Caco-2 (cell line): ENCODE data around the gene RAB20. TPM values are rescaled to one million over a fixed set of nuclear protein-coding genes. Genes with fewer than 3 reads are reported as not detected.

Source experiments
- BruUV-seq: library from RNA; stranded (reverse); fragments of 400-500 nt; replicated peaks from 2 replicates; lab custom pipeline; 2021; lab: Mats Ljungman, UMichigan
- CTCF ChIA-PET: fragments of 300-600 bp; sonication (Branson Sonifier 250); formaldehyde crosslinking; loops from one replicate; lab custom pipeline; 2022; ENCODE audit warnings: antibody characterized with exemption; lab: Charles Lee
- POLR2A ChIA-PET: fragments of 300-600 bp; sonication (Branson Sonifier 250); formaldehyde crosslinking; loops from one replicate; lab custom pipeline; 2022; ENCODE audit warnings: antibody characterized with exemption; lab: Charles Lee
- DNase-seq, 2 experiments: peaks; one replicate each; pipeline versions ENCODE4 v3.0.0 to v3.0.0-alpha.2; 2020 to 2022
- H3K27me3 ChIP-seq: replicated peaks from 2 replicates; pipeline ENCODE4 v1.6.0; 2011; ENCODE audit warnings: low read length; ENCODE audit not compliant: control insufficient read depth, insufficient read depth
- H3K36me3 ChIP-seq: 2 replicates; pipeline ENCODE4 v1.5.1; 2011; ENCODE audit warnings: low read length; ENCODE audit not compliant: control insufficient read depth, insufficient read depth
- H3K4me1 ChIP-seq: fragments of 250-450 bp; sonication (Bioruptor Pico); 2 replicates; pipeline ENCODE4 v1.5.1; 2020; ENCODE audit warnings: mild to moderate bottlenecking
- H3K4me3 ChIP-seq: 2 replicates; pipeline ENCODE4 v1.5.1; 2011; ENCODE audit warnings: low read depth, mild to moderate bottlenecking, control low read depth, low read length
- H3K9me3 ChIP-seq: fragments of 250-450 bp; sonication (Bioruptor Pico); 2 replicates; pipeline ENCODE4 v1.5.1; 2020; ENCODE audit warnings: mild to moderate bottlenecking, moderate library complexity
- H3K27ac Mint-ChIP-seq: one replicate; pipeline ENCODE4 v1.8.0; 2022; ENCODE audit warnings: mixed read lengths; ENCODE audit not compliant: unreplicated experiment
- H3K27me3 Mint-ChIP-seq: one replicate; pipeline ENCODE4 v1.8.0; 2022; ENCODE audit warnings: mixed read lengths; ENCODE audit not compliant: insufficient read depth, unreplicated experiment
- H3K36me3 Mint-ChIP-seq: one replicate; pipeline ENCODE4 v1.8.0; 2022; ENCODE audit warnings: mild to moderate bottlenecking, mixed read lengths; ENCODE audit not compliant: insufficient read depth, unreplicated experiment
- H3K4me1 Mint-ChIP-seq: one replicate; pipeline ENCODE4 v1.8.0; 2022; ENCODE audit warnings: low read depth, mixed read lengths; ENCODE audit not compliant: unreplicated experiment
- H3K4me3 Mint-ChIP-seq: one replicate; pipeline ENCODE4 v1.8.0; 2022; ENCODE audit warnings: mild to moderate bottlenecking, moderate library complexity, mixed read lengths; ENCODE audit not compliant: unreplicated experiment
- H3K9me3 Mint-ChIP-seq: one replicate; pipeline ENCODE4 v1.8.0; 2022; ENCODE audit warnings: mixed read lengths; ENCODE audit not compliant: unreplicated experiment
- intact Hi-C: fragments of 100-400 bp; cut with micrococcal nuclease; formaldehyde crosslinking; loops from one replicate; pipeline ENCODE4 v1.10.0; 2022; ENCODE audit not compliant: unreplicated experiment
- total RNA-seq: library from RNA; stranded (reverse); gene quantifications from 2 replicates; pipeline ENCODE4 v1.2.3, GENCODE V29; 2022
- TF ChIP-seq, protein P1 (sequence below), 2 experiments: fragments of 200-600 bp in 1 of 2; IDR thresholded peaks; 1 replicate in 1 of 2; 2 replicates in 1 of 2; pipeline versions ENCODE4 v1.5.1 to v1.8.0; 2011 to 2022; ENCODE audit warnings: antibody characterized with exemption in 1 of 2, control low read depth in 1 of 2, inconsistent platforms in 1 of 2, low read depth in 1 of 2, low read length in 1 of 2, mild to moderate bottlenecking in 1 of 2, moderate library complexity in 1 of 2; ENCODE audit not compliant: insufficient read depth in 1 of 2, severe bottlenecking in 1 of 2, unreplicated experiment in 1 of 2

RAB20 gene
- total RNA-seq, 1 experiment from 2014 or later, result 37.9 TPM

DNA sequence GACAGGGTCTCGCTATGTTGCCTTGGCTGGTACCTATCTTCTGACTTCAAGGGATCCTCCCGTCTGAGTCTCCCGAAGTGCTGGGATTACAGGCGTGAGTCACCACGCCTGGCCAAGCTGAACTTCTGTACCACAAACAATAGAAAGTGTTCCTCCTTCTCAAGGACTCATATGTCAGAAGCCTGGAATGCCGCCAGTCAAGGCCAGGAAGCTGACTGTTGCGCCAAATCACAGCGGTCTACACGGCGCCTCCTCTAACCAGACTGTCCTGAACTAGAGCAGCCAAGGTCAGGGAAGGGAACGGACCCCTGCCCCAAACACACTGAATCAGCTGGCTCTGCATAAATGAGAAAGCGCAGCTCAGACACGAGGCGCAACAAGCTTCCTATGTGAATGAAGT lies 14.6 kb downstream of the RAB20 start:
- H3K9me3 Mint-ChIP-seq, result no peaks in the 10 kb centered on the region
- H3K36me3 Mint-ChIP-seq, result peaks cover 73% of the 10 kb centered on the region
- H3K4me3 Mint-ChIP-seq, result no peak overlapping the region
- TF ChIP-seq, protein P1, sequence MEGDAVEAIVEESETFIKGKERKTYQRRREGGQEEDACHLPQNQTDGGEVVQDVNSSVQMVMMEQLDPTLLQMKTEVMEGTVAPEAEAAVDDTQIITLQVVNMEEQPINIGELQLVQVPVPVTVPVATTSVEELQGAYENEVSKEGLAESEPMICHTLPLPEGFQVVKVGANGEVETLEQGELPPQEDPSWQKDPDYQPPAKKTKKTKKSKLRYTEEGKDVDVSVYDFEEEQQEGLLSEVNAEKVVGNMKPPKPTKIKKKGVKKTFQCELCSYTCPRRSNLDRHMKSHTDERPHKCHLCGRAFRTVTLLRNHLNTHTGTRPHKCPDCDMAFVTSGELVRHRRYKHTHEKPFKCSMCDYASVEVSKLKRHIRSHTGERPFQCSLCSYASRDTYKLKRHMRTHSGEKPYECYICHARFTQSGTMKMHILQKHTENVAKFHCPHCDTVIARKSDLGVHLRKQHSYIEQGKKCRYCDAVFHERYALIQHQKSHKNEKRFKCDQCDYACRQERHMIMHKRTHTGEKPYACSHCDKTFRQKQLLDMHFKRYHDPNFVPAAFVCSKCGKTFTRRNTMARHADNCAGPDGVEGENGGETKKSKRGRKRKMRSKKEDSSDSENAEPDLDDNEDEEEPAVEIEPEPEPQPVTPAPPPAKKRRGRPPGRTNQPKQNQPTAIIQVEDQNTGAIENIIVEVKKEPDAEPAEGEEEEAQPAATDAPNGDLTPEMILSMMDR (IDR thresholded peaks at IDR 0.05; ENCODE audit: insufficient read depth in 1 of 2, low read depth in 1 of 2, low read length in 1 of 2, severe bottlenecking in 1 of 2, unreplicated experiment in 1 of 2), result no peak
- Histone ChIP-seq H3K4me1 (peaks cover 4% of the 10 kb centered on the region), H3K4me3 (no peak overlapping the region), H3K27me3 (no peaks in the 10 kb centered on the region), H3K9me3 (peaks cover 7% of the 10 kb centered on the region; the same call in 1 of the 2 replicates), H3K36me3 (peaks cover 10% of the 10 kb centered on the region)
- ChIA-PET CTCF (no interaction called here), POLR2A (no interaction called here)
- no TSS peak for BruUV-seq
- DNase-seq, result peak in 1 of 2 experiments; percentile 51
- no peaks in the 10 kb centered on the region for H3K27me3 Mint-ChIP-seq
- intact Hi-C loops, result no loop called here
- no peak overlapping the region for H3K27ac Mint-ChIP-seq
- peaks cover 26% of the 10 kb centered on the region for H3K4me1 Mint-ChIP-seq

DNA sequence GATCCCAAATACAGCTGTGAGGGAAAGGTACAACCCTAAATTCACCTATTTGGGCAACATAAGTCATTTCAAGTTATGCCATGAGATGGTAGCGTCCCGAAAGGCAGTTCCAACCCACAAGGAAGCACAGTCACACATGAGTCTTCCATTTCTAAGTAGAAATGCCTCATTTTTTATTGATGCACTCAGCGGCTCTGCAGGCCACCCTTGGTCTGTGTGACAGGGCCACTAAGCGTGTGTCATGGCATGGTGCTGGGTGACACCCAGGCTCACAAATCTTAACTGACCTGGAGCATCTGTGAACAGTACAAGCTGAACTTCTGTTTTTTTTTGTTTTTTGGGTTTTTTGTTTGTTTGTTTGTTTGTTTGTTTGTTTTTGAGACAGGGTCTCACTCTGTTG lies 15.1 kb downstream of the RAB20 start:
- H3K4me3 Mint-ChIP-seq, result no peak overlapping the region
- no TSS peak for BruUV-seq
- H3K36me3 ChIP-seq, result peaks cover 10% of the 10 kb centered on the region
- ChIA-PET CTCF (interaction anchor here (0.7 kb wide), 1 partner anchor 137 kb away, joined by 4 read pairs; no protein-coding TSS in a partner anchor), POLR2A (no interaction called here)
- peaks cover 73% of the 10 kb centered on the region for H3K36me3 Mint-ChIP-seq
- no peak overlapping the region for H3K4me3 ChIP-seq
- H3K27ac Mint-ChIP-seq, result no peak overlapping the region
- peaks cover 7% of the 10 kb centered on the region; the same call in 1 of the 2 replicates for H3K9me3 ChIP-seq
- no peak for DNase-seq
- no peaks in the 10 kb centered on the region for H3K27me3 ChIP-seq
- intact Hi-C loops, result no loop called here
- H3K27me3 Mint-ChIP-seq, result no peaks in the 10 kb centered on the region
- peaks cover 27% of the 10 kb centered on the region for H3K4me1 Mint-ChIP-seq
- H3K9me3 Mint-ChIP-seq, result no peaks in the 10 kb centered on the region
- TF ChIP-seq, protein P1 (IDR thresholded peaks at IDR 0.05; ENCODE audit: insufficient read depth in 1 of 2, low read depth in 1 of 2, low read length in 1 of 2, severe bottlenecking in 1 of 2, unreplicated experiment in 1 of 2), result no peak
- peaks cover 10% of the 10 kb centered on the region for H3K4me1 ChIP-seq

DNA sequence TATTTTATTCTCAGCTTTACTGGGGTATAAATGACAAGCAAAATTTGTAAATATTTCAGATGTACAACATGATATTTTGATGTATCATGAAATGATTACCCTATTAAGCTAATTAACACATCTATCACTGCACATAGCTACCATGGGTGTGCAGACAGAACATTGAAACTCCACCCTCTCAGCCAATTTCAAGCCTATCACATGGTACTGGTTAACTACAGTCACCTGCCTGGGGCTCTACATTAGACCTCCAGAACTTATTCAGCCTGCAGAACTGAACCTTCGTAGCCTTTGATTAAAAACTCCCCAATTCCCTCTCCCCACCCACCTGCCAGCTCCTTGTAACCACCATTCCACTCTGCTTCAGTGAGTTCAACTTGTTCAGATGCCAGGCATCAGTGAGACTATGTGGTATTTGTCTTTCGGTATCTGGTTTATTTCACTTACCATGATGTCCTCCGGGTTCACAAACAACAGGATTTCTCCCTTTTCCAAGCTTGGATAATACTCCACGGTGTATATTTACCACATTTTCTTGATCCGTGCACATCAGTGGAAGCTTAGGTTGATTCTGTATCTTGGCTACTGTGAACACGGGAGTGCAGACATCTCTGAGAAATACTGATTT lies 19.2 kb downstream of the RAB20 start:
- no peaks in the 10 kb centered on the region for H3K9me3 Mint-ChIP-seq
- Histone ChIP-seq H3K36me3 (peaks cover 5% of the 10 kb centered on the region), H3K4me3 (no peak overlapping the region), H3K9me3 (peaks cover 7% of the 10 kb centered on the region; the same call in 1 of the 2 replicates), H3K4me1 (peaks cover 17% of the 10 kb centered on the region), H3K27me3 (no peaks in the 10 kb centered on the region)
- DNase-seq, result no peak
- H3K4me1 Mint-ChIP-seq, result peaks cover 29% of the 10 kb centered on the region
- TF ChIP-seq, protein P1 (IDR thresholded peaks at IDR 0.05; ENCODE audit: insufficient read depth in 1 of 2, low read depth in 1 of 2, low read length in 1 of 2, severe bottlenecking in 1 of 2, unreplicated experiment in 1 of 2), result no peak
- no peaks in the 10 kb centered on the region for H3K27me3 Mint-ChIP-seq
- peaks cover 75% of the 10 kb centered on the region for H3K36me3 Mint-ChIP-seq
- intact Hi-C loops, result no loop called here
- BruUV-seq, result no TSS peak
- CTCF ChIA-PET, result no interaction called here
- no peak overlapping the region for H3K4me3 Mint-ChIP-seq
- H3K27ac Mint-ChIP-seq, result peak overlapping the region; percentile 78
- POLR2A ChIA-PET, result interaction anchor here (1.9 kb wide), 1 partner anchor 35 kb away, joined by 4 read pairs; no protein-coding TSS in a partner anchor
